NCI-H1694 treated with DMSO at 0.1 percent for 48 hours (cell line): ENCODE results near the gene TSSK2.
"Not testable (repeated sequence)": the region's sequence is repeated elsewhere in the genome, so short reads cannot be mapped to it uniquely, and the experiment has no call there.

Experiments
- DNase-seq: peaks from one replicate; lab custom pipeline; 2025; lab: John Stamatoyannopoulos, UW

The TSSK2 gene

DNA sequence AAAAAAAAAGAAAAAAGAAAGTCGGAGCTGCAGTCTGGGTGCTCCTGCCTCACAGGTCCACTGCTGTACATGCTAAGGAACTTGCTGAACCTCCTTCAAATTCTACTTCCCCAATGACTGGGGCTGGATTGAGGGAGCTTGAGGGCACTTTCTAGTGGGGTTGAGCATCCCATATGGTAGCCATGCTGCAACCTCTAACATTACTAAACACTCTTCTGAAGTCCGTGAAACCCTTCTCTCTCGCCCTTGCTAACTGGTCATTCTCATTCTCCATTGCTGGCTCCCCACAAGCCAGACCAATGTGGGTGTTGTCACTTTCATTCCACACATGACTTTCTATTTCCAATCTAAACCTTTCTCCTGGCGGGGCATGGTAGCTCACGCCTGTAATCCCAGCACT, 12.1 kb downstream of the TSSK2 start:
- no peak for DNase-seq

DNA sequence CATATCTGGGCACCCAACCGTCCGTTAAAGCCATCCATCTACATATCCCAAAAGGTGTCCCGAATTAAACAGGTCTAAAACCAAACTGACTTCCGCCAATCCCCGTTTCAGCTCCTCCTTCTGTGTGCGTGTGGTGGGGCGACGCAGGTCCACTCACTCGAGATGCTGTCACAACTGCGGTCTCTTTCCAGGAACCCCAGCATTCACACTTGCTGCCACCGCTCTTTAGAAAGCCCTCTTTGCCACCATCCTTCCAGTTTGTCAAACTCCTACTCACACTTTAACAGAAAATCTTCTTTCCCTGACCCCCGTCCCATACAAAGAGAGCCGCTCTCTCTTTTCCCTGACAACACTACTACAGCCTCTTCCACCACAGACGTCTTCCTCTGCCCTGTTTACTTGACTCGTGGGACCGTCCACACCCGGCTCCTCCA, 12.9 kb downstream of the TSSK2 start:
- no peak for DNase-seq

DNA sequence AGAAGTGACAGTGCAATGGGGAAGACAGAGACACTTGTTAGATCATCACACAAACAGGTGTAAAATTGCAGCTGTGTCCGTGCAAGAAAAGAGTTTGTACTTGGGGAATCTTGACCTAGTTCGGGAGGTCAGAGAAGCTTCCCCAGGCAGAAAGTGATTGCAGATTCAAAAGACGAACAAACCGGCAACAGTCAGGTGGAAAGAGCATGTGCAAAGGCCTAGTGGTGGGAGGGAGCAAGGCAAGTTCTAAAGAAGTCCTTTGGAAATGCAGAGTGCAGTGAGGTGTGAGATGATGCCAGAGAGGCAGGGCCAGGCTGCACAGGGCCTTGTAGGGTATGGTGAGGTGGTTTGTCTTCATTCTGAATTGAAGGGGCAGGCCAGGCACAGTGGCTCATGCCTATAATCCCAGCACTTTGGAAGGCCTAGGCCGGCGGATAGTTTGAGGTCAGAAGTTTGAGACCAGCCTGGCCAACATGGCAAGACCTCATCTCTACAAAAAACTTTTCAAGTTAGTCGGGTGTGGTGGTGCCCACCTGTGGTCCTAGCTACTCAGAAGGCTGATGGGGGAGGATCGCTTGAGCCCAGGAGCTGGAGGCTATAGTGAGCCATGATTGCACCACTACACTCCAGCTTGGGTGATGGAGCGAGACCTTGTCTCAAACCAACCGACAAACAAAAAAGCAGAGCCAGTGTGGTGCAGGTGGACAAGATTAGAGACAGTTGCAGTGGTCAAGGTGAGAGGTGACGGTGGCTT, 15.3 kb downstream of the TSSK2 start:
- no peak for DNase-seq

DNA sequence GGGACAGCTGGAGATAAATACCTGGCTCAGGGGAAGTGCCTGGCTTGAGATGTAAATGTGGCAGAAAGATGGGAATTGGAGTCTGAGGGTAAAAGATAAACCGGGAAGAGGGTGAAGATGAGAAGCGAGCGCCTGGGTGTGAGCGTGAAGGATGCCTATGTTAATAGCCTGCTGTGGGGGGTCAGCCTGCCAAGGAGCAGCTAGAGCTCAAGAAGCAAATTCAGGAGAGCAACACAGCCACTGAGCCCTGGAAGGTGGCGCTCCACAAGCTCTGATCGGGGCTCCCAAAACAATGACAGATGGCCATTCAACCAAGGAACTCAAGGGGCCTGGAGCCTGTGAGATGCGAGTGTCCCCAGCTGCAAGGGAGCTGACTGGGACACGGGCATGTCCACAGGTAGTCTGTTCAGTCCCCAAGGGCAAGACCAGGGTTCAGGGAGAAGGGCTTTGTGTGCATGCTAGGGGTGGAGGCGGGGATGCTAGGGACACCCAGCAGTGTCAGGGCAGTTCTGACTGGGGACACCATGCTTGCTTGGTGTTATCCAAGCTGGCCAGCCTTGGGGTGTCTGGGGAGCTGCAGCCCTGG, 16.2 kb downstream of the TSSK2 start:
- no peak for DNase-seq

DNA sequence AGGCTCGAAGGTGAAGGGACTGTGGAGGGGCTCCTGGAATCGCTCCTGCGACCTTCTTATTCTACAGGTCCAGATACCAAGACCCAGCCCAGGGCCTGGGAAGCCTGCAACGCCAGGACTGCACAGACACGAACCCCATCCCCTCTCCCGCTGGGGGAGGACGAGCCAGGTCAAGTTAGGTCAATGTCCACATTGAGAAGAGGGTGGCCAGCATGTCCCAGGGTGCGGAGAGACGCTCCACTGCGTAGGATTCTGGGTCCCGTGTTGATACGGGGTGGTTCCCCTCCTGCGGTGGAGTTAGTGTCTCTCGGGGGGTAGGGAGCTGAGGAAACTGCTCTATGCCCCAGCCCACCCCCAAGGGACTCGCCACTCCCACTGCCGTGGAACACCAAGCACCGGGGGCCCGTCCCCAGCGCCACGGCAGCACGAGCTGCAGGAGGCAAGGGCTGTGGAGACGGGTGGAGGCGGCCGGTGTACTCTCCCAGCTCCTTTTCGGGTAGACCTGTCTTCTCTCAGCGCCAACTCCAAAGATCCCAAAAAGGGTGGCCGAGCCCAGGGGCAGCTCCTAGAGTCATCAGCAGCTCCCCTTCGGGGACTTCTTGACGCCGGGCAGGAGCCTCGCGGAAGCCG, 17.4 kb downstream of the TSSK2 start:
- DNase-seq: no peak

DNA sequence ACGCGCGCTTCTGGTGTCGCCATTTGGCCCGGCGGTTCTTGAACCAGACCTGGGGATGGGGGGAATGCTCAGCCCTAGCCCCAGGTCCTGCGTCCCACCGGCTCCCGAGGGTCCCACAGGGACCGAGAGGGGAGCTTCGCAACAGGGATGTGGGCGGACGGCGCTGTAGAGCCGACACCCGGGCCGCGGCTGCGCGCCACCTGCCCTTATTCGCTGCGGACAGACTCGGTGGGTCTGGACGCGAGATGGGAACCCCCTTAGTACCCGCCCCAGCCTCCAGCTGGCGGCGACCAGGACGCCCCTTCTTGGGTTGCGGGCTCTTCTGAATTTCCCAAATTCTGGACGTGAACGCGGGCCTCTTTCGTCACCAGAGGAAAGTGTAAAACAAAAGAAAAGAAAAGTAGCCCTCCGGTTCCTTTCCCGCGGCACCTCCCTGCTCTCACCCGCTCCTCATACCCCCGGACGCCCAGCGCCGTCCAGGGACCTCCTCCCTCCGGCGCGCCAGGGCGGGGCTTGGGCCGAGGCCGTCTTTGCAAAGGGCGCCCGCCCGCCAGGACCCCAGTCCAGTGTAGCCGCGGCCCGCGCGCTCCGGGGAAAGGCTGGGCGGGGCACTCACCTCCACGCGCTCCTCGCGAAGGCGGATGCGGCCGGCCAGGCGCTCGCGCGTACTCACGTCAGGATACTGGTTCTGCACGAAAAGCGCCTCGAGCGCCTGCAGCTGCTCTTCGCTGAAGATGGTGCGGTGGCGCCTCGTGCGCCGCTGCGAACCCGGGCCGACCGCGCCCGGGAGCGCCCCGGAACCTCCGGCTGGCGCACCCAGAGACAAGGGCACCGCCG, 18.2 kb downstream of the TSSK2 start:
- DNase-seq: no peak

DNA sequence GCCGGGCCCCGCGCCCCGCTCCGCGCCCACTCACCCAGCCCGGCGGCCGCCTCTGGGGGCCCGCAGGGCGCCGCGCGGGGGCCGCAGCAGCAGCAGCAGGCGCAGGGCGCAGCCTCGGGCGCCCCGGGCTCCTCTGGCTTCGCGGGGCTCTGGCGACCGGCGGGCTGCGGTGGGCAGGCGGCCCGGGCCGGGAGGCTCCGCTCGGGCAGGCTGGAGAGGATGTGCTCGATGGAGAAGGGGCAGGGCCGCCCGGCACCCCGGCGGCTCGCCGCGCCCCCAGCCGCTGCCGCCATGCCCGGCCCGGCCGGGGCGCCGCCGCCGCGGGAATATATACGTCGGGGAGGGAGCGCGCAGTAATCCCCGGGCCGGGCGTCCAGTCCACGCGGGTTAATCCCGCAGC, 18.9 kb downstream of the TSSK2 start, which contains the start of gene GSC2:
Gene GSC2 (minus strand): TSS at position 302 of the 400 bp plus-strand sequence. CDS start 9 bp downstream, at position 293.
- DNase-seq: no peak

DNA sequence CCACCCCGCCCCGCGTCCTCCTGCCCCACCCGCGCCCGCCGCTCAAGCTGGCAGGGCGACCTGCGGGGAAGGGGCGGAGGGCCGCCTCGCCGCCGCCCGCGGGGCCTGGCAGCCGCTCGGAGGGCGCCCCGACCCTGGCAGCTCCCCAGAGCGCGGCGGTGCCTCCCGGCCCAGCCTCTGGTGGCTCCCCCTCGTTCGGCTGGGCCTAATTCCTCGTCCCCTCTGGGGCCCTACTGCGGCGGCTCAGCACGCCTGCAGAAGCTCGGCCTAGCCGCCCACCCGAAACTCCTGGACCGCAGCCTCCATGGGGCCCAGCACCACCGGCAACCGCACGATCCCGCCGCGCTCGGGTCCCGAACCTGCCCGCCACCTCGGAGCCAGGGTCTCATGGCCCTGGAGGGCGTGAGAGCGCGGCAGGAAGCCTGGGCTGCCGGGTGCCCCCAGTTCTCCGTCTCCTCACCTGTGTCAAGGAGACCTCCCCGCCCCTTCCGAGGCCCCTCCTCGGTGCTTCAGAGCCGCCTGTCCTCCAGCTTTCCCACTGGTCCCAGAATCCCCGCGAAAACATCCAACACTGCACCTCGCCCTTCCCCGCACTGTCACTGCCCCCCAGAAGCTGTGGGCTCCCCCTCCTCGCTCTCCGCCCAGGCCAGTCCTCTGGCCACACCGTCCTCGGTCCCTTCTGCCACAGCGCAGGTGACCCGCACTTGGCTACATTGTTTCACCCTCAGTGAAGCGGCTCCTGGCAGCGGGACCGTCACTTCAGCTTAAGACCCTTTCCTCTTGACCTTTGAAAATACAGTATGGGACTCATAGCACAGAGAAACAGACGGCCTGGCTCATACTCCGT, 19.6 kb downstream of the TSSK2 start:
- no peak for DNase-seq

DNA sequence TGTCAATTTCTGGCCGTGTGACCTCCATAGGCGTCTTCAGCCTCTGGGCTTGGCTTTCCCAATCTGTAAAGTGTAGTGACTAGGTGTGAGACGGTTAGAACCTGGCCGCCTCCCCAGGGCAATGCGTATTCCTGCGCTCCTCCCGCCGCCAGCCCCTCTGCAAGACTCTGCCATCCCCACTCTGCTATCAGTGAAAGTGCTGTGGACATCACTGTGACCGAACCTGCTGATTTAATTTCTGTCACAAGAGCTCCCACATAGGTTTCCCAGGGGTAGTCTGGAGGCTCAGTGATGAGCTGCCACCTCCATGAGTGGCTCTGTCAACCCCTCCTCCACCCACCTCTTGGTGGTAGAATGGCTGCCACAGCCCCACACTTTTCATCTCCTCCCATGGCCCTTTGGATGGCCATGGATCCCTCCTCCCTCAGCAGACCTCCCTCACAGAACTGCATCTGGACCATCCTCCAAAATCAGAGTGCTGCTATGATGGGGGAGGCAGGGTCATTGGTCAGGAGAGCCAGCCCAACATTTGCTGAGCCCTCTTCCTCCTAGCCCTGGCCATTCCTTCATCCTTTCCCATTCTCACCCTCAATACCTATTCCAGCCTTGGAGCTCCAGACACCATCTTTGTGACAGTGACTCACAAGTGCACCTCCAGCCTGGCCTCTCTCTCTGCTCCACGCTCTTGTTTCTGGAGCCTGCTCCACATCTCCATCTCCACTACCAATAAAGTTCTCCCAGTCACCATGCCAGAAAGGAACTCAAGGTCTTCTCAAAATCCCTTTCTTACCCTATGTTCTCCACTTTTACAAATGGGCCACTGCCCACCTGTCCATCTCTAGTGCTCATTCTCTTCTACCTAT, 20.5 kb downstream of the TSSK2 start:
- no peak for DNase-seq

DNA sequence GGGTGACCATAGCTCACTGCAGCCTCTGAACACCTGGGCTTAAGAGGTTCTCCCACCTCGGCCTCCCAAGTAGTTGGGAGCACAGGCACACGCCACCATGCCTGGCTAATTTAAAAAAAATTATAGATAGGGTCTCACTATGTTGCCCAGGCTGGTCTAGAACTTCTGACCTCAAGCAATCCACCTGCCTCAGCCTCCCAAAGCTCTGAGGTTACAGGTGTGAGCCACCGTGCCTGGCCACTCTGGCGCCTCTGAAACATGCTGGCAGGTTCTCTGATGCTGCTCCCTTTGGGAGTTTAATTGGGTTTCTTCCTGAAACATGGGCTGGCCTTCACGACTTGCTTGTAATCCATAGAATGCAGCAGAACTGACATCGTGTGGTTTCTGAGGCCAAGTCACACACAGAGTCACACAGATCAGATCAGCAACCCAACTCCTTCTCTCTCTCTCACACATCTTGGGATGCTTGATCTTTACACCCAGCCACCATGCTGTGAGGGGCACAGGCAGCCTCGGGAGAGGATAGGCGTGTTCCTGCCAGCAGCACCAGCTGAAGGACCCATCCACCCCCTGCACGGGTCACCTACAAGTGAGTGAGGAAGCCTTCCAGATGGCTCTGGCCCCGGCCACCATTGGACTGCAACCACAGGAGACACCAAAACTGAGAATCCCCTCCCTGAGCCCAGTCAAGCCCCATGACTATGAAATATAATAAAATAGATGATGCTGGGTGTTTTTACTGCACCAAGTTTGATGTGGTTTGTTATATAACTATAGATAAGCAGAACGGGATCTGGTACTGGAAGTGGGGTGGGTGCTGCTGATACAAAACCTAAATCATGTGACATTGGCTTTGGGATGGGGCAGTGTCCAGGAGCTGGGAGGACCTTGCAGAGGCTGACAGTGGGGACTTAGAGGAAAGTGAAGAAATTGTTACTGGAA, 22.1 kb downstream of the TSSK2 start:
- DNase-seq: no peak

DNA sequence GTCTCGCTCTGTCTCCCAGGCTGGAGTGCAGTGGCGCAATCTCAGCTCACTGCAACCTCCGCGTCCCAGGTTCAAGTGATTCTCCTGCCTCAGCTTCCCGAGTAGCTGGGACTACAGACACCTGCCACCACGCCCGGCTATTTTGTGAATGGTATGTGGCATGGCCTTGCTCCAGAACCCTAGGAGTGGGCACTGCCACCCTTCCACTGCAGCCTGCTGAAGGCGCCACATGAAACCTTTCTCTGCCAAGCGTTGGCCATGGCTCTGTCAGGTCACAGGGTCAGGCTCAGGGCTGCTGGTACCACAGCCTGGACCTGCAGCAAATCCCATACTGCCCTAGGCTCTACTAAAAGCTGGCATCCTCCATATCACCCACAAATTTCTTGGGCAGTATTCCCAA, 25.0 kb downstream of the TSSK2 start:
- not testable (repeated sequence) for DNase-seq

DNA sequence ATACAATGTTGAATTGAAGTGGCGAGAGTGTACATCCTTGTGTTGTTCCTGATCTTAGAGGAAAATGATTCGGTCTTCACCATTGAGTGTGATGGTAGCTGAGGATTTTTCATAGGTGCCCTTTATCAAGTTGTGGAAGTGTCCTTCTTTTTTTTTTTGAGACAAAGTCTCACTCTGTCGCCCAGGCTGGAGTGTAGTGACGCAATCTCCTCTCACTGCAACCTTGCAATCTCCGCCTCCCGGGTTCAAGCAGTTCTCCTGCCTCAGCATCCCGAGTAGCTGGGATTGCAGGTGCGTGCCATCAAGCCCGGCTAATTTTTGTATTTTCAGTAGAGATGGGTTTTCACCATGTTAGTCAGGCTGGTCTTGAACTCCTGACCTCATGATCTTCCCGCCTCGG, 27.5 kb downstream of the TSSK2 start:
- not testable (repeated sequence) for DNase-seq

DNA sequence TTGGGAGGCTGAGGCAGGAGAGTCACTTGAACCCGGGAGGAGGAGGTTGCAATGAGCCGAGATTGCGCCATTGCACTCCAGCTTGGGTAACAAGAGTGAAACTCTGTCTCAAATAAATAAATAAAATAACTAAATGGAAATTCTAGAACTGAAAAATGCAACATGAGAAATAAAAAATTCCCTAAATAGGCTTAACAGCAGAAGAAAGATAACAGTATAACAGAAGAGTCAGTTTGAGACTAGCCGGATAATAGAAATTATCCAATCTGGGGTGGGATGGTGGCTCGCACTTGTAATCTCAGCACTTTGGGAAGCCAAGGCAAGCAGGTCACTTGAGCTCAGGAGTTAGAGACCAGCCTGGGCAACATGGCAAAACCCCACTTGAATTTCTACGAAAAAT, 33.3 kb downstream of the TSSK2 start:
- no peak for DNase-seq

DNA sequence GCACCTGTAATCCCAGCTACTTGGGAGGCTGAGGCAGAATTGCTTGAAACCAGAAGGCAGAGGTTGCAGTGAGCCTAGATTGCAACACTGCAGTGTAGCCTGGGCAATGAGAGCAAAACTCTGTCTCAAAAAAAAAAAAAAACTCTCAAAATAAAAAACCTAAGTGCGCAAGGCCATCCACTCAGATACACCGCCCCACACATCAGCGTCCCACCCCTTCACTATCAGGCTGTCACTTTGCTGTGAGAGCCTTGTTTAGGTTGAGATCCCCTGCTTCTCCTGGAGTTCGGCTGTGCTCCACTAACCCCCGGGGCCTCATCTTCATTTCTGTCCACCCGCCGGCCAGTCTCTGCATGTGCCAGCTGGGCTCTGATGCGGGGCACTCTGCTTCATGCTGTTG, 35.3 kb downstream of the TSSK2 start:
- DNase-seq: no peak

DNA sequence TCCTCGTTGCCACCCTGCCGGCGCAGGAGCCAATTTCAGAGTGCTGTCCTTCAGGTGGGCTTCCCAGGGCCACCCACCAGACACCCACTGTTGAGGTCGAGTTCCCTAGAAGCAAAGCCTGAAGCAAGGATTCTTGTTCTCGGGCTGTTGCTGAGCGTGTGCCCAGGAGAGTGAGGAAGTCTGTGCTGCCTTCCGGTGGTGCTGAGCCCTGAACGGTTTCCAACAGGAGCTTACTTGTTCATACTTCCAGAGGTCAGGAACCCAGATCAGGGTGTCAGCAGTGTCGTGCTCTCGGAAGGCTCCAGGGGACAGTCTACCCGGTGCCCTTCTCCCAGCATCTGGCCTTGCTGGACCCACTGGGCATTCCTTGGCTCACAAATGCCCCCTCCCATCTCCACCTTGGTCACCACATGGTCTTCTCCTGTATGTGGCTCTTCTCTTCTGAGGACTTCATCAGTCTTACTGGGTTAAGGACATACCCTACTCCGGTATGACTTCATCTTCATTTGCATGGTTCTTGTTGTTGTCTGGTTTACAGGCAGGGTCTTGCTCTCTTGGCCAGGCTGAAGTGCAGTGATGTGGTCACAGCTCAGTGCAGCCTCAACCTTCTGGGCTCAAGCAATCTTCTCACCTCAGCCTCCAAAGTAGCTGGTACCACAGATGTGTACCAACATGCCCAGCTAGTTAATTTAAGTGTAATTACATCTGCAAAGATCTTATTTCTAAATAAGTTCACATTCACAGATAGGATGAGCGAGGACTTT, 36.2 kb downstream of the TSSK2 start:
- DNase-seq: no peak

DNA sequence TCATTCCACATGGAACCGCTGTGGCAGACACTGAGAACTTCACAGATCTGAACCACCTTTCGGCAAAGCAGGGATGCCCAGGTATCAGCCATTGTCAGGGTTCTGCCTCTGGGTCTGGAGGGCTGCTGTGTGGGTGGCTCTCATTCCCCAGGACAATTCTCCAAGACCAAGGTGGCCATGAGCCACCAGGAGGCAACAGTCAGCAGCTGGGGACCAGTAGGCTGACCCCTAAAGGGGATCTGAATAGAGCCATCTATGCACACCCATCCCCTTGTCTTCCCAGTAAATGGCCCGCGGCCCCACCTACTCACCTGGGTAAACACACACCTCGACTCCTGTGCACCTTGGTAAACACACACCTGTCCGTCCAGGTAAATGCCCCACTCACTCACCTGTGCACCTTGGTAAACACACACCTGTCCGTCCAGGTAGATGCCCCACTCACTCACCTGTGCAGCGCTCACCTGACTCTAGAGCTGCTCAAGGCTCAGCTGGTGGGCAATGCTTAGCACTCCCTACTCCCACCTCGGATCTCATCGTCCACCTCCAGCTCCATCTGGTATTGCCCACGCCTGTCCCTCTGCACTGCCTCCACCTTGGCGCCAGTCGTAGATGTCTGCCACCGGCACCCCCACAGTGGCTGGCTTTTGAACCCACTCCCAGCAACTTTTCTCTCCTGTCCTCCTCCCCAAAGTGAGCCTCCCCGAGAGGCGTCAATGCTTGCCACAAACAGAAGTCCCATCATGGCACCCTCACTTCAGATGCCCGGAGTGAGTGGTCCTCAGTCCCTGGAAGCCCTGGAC, 37.2 kb downstream of the TSSK2 start:
- no peak for DNase-seq
